DMS153 treated with DMSO at 0.1 percent for 48 hours (cell line): ENCODE results near the gene RAB6D.
"Not testable (repeated sequence)": the region's sequence is repeated elsewhere in the genome, so short reads cannot be mapped to it uniquely, and the experiment has no call there.

ENCODE experiments used
- DNase-seq: peaks from one replicate; lab custom pipeline; 2025; ENCODE audit not compliant: unreplicated experiment; lab: John Stamatoyannopoulos, UW

RAB6D gene

DNA sequence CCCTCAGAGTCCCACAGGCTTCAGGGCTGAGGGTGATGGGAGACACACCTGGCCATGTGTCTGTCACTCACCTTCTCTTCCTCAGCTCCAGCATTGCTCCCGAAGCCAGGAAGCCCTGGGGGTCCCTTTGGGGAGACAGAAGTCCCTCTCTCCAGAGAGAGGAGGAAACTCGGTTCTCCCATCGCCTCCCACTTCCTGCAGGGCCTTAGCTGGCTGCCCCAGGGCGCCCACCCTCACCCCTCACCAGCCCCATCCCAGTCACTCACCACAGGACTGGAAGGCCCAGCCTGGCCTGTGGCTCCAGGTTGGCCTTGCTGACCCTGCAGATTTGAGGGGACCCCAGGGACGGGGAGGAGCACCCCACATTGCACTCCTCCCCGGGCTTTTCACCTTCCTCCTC is 2.7 kb upstream of the RAB6D start:
- no peak for DNase-seq

DNA sequence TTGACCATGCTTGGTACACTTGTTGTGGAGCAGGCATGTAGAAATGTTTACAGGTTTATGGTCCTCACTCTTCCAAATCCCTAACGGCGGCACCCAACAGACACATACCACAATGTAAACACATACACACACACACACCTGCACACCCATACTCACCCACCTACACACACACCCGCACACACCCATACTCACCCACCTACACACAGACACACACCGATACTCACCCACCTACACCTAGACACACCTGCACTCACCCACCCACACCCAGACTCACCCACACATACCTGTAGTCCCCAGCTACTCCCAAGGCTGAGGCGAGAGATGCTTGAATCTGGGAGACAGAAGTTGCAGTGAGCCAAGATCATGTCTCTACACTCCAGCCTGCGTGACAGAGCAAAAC is 1.5 kb upstream of the RAB6D start:
- DNase-seq = no peak

DNA sequence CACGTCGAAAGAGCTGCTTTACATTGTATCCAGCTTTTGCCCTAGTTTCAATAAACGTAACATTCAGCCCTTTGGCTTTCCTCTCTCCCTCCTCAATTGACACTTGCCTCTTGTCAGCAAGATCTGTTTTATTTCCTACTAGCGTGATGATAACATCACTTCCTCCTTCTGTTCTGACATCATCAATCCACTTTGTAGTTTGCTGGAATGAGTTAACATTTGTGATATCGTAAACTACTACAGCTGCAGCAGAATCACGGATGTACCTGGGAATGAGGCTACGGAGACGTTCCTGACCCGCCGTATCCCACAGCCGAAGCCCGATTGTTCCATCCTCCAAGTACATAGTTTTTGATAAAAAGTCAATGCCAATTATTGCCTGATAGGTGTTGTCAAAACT is 755 bp downstream of the RAB6D start:
- not testable (repeated sequence) for DNase-seq

DNA sequence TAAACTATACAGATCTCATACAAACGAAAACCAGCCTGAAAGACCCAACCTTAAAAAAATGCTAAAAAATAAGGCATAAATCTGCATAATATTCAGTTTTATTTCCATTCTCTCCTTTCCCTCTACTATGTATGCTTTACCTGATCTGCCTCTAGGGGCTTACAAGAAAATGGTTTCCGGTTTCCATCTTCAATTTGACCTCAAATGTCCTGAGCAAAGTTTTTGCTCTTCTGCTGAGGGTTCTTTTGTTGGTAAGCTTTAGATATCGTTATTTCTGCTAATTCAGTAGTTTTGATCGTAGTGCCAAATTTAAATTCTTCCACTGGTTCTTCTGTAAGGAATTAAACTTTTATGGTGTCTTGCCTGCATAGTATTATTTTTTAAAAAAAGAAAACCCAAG is 2.2 kb downstream of the RAB6D start:
- not testable (repeated sequence) for DNase-seq

DNA sequence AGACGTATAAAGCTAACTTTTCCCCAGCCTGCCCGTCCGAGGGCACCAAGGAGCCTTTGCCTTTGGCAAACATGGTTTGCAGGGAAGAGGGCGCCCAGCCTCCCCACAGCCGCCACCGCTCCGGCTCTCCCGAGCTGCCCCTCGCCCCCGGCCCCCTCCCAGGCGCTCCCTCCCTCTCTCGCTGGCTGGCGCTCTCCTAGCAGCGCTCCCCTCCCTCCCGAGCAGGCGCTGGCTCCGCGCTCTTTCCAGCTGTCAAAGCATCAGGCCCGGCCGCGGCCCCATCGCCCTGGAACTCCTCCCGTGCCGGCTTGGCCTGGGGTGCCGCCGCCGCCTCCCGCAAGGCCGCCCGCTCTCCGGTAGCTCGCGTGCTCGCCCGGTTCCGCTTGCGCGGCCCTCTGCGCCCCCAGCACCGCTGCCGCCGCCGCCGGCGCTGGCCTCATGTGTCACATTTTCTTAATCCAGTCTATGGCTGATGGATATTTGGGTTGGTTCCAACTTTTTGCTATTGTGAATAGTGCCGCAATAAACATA is 10.7 kb downstream of the RAB6D start:
- not testable (repeated sequence) for DNase-seq

DNA sequence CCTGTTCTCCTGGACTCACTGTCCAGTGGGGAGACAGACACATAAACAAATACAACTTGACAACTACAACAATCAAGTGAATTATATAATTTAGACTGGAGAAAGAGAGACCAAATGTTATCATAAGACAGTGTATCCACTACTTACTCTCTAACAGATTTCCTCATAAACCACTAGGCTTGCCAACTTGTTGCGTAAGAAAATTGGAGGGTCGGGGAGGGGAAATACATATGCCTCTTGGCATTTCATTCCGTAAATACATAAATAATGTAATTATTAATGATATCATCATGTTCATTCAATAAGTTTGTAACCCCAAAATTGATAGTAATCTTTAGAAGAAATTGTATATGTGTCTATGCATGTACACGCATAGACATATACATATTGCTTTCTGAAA is 14.9 kb downstream of the RAB6D start:
- no peak for DNase-seq

DNA sequence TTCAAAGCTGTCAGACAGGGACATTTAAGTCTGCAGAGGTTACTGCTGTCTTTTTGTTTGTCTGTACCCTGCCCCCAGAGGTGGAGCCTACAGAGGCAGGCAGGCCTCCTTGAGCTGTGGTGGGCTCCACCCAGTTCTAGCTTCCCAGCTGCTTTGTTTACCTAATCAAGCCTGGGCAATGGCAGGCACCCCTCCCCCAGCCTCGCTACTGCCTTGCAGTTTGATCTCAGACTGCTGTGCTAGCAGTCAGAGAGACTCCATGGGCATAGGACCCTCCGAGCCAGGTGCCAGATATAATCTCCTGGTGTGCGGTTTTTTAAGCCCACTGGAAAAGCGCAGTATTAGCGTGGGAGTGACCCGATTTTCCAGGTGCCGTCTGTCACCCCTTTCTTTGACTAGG is 16.9 kb downstream of the RAB6D start:
- not testable (repeated sequence) for DNase-seq

DNA sequence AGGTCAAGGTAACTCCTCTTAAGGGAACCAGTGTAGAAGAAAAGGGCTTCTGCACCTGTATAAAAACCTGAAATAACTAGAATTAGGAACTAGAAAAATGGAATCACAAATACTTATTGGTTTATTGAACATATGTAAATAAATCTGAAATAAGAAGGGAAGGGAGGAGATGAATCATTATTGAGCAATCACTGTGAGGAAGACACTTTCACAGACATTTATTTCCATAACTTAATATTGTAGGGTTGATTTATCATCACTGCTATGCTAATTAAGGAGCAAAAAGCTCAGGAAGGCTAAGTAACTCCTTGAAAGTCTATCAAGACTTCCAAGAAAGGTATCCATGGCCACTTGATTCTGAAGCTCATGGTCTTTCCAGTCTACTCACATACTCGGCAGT is 24.7 kb downstream of the RAB6D start:
- DNase-seq = not testable (repeated sequence)

DNA sequence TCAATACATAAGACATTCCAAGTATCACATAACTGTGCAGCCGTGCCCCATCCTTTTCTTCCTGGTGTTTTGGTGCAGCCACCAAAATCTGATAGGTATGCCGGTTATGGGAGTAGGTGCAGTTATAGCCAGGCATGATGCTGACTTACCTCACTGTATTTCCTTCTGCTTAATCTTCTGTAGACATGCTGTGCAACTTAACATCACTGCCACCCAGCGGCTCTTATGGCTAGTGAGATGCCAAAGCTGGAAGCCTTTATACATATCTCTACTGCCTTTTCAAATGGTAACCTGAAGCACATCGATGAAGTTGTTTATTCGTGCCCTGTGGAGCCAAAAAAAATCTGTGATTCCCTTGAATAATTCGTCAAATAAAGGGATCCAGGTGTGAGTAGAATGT is 28.6 kb downstream of the RAB6D start:
- DNase-seq = peak; percentile 5

DNA sequence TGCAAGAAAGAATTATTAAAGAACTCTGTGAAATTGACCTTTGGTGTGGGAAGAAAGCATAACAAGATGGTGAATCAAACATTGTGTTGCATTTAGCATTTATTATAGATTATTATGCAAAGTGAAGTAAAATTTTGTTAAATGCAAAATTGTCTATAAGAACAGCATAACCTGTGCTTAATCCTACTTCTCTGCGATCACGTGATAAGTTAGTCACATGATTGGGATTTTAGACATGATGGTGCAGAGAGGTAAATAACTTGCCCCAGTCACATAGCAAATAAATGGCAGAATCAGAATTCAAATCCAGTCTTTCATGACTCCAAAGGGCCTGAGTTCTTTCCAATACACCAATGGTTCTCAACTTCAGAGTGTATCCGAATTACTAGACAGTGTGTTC is 31.3 kb downstream of the RAB6D start:
- DNase-seq = not testable (repeated sequence)

DNA sequence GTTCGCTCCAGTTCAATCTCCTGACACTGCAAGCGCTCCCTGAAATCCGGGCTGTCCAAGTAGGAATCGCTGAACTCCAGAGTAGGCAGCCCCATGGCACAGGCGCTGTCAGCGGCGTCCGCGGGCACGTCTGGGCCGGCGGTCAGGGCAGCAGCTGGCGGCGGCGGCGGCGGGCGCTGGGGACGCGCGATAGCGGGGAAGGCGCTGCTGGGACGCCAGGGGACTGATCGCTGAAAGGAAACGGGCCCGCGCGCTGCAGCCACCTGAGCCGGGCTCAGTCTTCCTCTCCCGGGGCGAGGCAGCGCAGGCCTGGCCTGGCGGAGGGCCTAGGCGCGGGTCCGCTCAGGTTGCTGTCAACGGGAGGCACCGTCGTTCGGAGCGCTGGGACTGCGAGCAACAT is 33.0 kb downstream of the RAB6D start:
- peak; percentile 28 for DNase-seq

DNA sequence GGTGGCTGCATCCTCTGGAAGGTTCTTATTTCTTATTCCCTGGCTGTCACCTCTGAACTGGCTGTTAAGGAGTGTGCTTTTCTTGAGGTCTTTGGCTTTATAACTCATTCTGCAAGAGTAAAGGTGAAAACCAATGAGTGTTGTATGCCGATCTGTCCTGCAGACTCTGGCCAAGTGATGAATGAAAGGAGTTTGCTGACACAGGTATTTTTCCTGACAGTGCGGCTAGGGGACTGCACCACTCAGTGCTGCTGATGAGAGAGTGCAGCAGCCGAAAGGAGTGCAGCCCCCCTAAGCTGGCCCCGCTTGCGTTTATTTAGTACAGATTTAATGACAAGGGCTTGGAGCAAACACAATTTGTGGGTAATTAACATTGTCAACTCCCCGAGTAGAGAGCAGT is 41.8 kb downstream of the RAB6D start:
- DNase-seq = no peak

DNA sequence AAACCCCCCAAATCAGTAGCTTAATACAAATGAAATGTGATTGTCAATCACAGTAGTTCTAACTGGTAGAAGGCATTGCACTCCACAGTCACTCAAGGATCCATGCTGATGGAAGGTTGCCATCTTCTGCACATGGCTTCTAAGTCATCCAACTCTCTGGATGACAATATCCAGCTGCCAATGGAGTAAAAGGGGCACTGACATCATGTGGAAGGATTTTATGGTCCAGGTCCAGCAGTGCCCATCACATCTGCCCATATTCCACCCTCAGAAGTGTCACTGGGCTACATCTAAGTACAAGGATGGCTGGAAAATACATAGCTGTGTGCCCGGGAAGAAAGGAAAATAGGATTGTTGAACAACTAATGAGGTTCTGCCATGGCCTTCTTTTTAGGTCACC is 42.6 kb downstream of the RAB6D start:
- not testable (repeated sequence) for DNase-seq

DNA sequence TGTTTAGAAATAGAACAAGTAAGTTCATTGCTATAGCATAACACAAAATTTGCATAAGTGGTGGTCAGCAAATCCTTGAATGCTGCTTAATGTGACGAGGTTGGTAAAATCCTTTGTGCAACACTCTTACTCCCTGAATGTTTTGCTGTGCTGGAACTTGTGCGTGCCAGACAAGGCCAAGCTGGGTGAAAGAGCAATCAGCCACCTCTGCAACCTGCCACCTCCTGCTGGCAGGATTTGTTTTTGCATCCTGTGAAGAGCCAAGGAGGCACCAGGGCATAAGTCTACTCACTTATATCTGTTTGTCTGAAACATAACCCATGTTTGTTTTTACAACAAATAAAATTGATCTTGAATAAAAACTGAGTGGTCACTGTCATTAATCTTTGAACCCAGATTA is 53.0 kb downstream of the RAB6D start:
- DNase-seq = not testable (repeated sequence)
